H1 (cell line): ENCODE measurements around the gene CASKIN2.

ENCODE experiments used
- CHD2 ChIP-seq: IDR thresholded peaks from 2 replicates; pipeline ENCODE4 v1.6.1; 2012; ENCODE audit warnings: low read length, improper control_type of control experiment
- EGR1 ChIP-seq: IDR thresholded peaks from 2 replicates; pipeline ENCODE4 v1.6.1; 2011; ENCODE audit warnings: low read depth, low read length, borderline replicate concordance
- EP300 ChIP-seq, 2 experiments: IDR thresholded peaks; 1 replicate in 1 of 2; 2 replicates in 1 of 2; pipeline ENCODE4 v1.6.1; 2011 to 2012; ENCODE audit warnings: low read depth in 2 of 2, low read length in 2 of 2, mild to moderate bottlenecking in 2 of 2, borderline replicate concordance in 1 of 2, inconsistent platforms in 1 of 2, moderate library complexity in 1 of 2
- EZH2 ChIP-seq: fragments of 200-600 bp; sonication (generic); IDR thresholded peaks from 2 replicates; pipeline ENCODE4 v1.7.1; 2012; ENCODE audit warnings: low read depth, mild to moderate bottlenecking, moderate library complexity, low read length, inconsistent platforms; ENCODE audit not compliant: severe bottlenecking
- JUND ChIP-seq: IDR thresholded peaks from 2 replicates; pipeline ENCODE4 v1.6.1; 2011; ENCODE audit warnings: mild to moderate bottlenecking, improper control_type of control experiment, low read length
- NRF1 ChIP-seq: IDR thresholded peaks from 2 replicates; pipeline ENCODE4 v1.6.1; 2011; ENCODE audit warnings: mild to moderate bottlenecking, low read depth, low read length, improper control_type of control experiment
- POLR2A ChIP-seq, 2 experiments: IDR thresholded peaks; 1 replicate in 1 of 2; 2 replicates in 1 of 2; pipeline ENCODE4 v1.6.1; 2011; ENCODE audit warnings: low read depth in 2 of 2, low read length in 2 of 2, mild to moderate bottlenecking in 2 of 2; ENCODE audit errors: control extremely low read depth in 1 of 2
- POLR2AphosphoS5 ChIP-seq: IDR thresholded peaks from 2 replicates; pipeline ENCODE4 v1.6.1; 2011; ENCODE audit warnings: low read depth, low read length
- SIN3A ChIP-seq, 2 experiments: IDR thresholded peaks in 1 of 2; conservative IDR thresholded peaks in 1 of 2; 2 replicates each; pipeline ENCODE4 v1.6.1; 2011 to 2012; ENCODE audit warnings: low read length in 2 of 2, improper control_type of control experiment in 1 of 2, low read depth in 1 of 2, mild to moderate bottlenecking in 1 of 2
- TAF1 ChIP-seq: IDR thresholded peaks from 2 replicates; pipeline ENCODE4 v1.6.1; 2011; ENCODE audit warnings: mild to moderate bottlenecking, low read depth, low read length
- TF ChIP-seq, protein P1 (sequence below), 3 experiments: IDR thresholded peaks; 1 replicate in 2 of 3; 2 replicates in 1 of 3; pipeline versions ENCODE4 v1.5.1 to v1.6.1; 2011; ENCODE audit warnings: low read length in 3 of 3, mild to moderate bottlenecking in 3 of 3, inconsistent platforms in 2 of 3, low read depth in 1 of 3, moderate library complexity in 1 of 3; ENCODE audit not compliant: insufficient read depth in 1 of 3; ENCODE audit errors: control extremely low read depth in 1 of 3

DNA sequence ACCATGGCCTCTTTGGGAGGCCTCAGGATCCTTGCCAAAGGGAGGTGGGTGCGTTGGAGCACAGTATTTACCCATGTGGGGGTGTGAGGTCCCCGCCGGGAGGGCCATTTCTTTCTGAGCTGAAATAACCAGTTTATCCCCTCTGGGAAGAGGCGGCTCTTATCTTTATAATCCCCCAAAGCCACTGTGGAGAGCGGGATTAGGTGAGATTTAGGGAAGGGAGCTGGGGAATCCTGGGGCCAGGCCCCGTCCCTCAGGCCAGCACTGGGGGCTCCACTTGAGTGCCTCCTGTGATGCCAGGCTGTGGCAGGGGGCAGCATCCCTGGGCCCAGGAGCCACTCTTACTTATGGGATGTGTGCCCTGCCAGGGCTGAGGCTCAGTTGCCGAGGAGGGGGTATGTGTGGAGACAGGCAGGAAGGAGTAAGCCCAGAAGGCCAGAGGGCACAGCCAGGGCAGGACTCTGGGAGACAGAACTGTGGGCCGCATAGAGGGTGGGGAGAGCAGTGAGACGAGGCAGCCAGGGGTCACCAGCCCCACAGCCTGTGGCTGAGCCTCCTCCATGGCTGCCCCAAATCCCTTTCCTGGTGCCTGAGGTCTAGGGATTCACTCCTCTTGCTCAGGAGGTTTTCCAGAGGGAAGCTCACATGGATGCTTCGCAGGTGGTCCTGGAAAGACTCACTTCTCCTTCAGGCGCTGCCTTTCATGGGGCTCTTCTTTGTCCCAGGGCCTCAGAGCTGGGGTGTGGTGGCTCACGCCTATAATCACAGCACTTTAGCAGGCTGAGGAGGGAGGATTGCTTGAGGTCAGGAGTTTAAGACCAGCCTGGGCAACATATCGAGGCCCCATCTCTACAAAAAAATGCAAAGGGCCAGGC is 33.9 kb downstream of the CASKIN2 start:
- TF ChIP-seq TAF1 (no peak), JUND (no peak), CHD2 (no peak), SIN3A (conservative IDR thresholded peaks at IDR 0.05 in 1 of 2, IDR thresholded peaks at IDR 0.05 in 1 of 2; ENCODE audit: low read depth in 1 of 2, low read length in 2 of 2) (no peak), POLR2AphosphoS5 (no peak), EP300 (IDR thresholded peaks at IDR 0.05; ENCODE audit: borderline replicate concordance in 1 of 2, low read depth in 2 of 2, low read length in 2 of 2) (no peak), NRF1 (no peak), EZH2 (no peak), EGR1 (no peak), POLR2A (IDR thresholded peaks at IDR 0.05; ENCODE audit: control extremely low read depth in 1 of 2, low read depth in 2 of 2, low read length in 2 of 2) (no peak)
- TF ChIP-seq, protein P1, sequence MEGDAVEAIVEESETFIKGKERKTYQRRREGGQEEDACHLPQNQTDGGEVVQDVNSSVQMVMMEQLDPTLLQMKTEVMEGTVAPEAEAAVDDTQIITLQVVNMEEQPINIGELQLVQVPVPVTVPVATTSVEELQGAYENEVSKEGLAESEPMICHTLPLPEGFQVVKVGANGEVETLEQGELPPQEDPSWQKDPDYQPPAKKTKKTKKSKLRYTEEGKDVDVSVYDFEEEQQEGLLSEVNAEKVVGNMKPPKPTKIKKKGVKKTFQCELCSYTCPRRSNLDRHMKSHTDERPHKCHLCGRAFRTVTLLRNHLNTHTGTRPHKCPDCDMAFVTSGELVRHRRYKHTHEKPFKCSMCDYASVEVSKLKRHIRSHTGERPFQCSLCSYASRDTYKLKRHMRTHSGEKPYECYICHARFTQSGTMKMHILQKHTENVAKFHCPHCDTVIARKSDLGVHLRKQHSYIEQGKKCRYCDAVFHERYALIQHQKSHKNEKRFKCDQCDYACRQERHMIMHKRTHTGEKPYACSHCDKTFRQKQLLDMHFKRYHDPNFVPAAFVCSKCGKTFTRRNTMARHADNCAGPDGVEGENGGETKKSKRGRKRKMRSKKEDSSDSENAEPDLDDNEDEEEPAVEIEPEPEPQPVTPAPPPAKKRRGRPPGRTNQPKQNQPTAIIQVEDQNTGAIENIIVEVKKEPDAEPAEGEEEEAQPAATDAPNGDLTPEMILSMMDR (IDR thresholded peaks at IDR 0.05; ENCODE audit: control extremely low read depth in 1 of 3, insufficient read depth in 1 of 3, low read depth in 1 of 3, low read length in 3 of 3), result no peak
